ENCODE data around the gene LIPT2. TPM values are rescaled to one million over a fixed set of nuclear protein-coding genes. Genes with fewer than 3 reads are reported as not detected.

The LIPT2 gene
- total and polyA plus RNA-seq, 2 experiments from 2014 or later = 8.2 to 16.9 TPM

- 0 out of 2 replicates have a peak, but pooled peaks cover 6% of the 10 kb centered on the region for H3K9me2 ChIP-seq (ENCODE audit: insufficient read depth)
- H3F3A ChIP-seq (replicated peaks; ENCODE audit: low read depth) = no peaks in the 10 kb centered on the region
- H3K36me3 ChIP-seq (ENCODE audit: insufficient read depth) = no peaks in the 10 kb centered on the region
- no peaks in the 10 kb centered on the region for H3K27me3 Mint-ChIP-seq (ENCODE audit: insufficient read depth, low read depth, poor library complexity)
- H3K4me3 Mint-ChIP-seq = no peak overlapping the region
- no peaks in the 10 kb centered on the region for H4K20me1 ChIP-seq (replicated peaks; ENCODE audit: insufficient read depth)
- ATAC-seq (no peak), DNase-seq (ENCODE audit: low spot score) (no peak)
- H3K79me2 ChIP-seq (replicated peaks; ENCODE audit: insufficient read depth) = no peaks in the 10 kb centered on the region
- no peaks in the 10 kb centered on the region for H3K27me3 ChIP-seq (ENCODE audit: insufficient read depth)
- H3K9me3 Mint-ChIP-seq = no peaks in the 10 kb centered on the region
- H3K4me1 Mint-ChIP-seq = peaks cover 3% of the 10 kb centered on the region; the same call in 1 of the 3 replicates
- H3K4me2 ChIP-seq = no peak overlapping the region
- H3K27ac ChIP-seq (ENCODE audit: low read depth) = no peak overlapping the region
- no peak overlapping the region for H3K27ac Mint-ChIP-seq
- H2AFZ ChIP-seq = no peak overlapping the region
- H3K36me3 Mint-ChIP-seq (ENCODE audit: low read depth) = no peaks in the 10 kb centered on the region
- no peak overlapping the region for H3K4me3 ChIP-seq
- peaks cover 10% of the 10 kb centered on the region for H3K4me1 ChIP-seq (ENCODE audit: insufficient read depth)
- TF ChIP-seq NANOG (IDR thresholded peaks at IDR 0.05; ENCODE audit: borderline replicate concordance) (no peak), CTCF (conservative IDR thresholded peaks at IDR 0.05; ENCODE audit: low read depth in 2 of 2) (no peak), ZNF331 (CRISPR knock-in tag; IDR thresholded peaks at IDR 0.05; ENCODE audit: low read depth) (no peak), EZH2 (IDR thresholded peaks at IDR 0.05; ENCODE audit: low read depth, unreplicated experiment) (no peak), POLR2AphosphoS5 (IDR thresholded peaks at IDR 0.05; ENCODE audit: low read depth) (no peak), EZH2phosphoT487 (IDR thresholded peaks at IDR 0.05; ENCODE audit: unreplicated experiment) (no peak)
Measured at GRCh38 chr11:74459584-74459983, 33.9 kb downstream of the LIPT2 start.

- Mint-ChIP-seq H3K36me3 (ENCODE audit: low read depth) (no peaks in the 10 kb centered on the region), H3K4me3 (no peak overlapping the region), H3K4me1 (peaks cover 3% of the 10 kb centered on the region; the same call in 1 of the 3 replicates), H3K9me3 (no peaks in the 10 kb centered on the region), H3K27me3 (ENCODE audit: insufficient read depth, low read depth, poor library complexity) (no peaks in the 10 kb centered on the region), H3K27ac (no peak overlapping the region)
- Histone ChIP-seq H3K36me3 (ENCODE audit: insufficient read depth) (no peaks in the 10 kb centered on the region), H3F3A (replicated peaks; ENCODE audit: low read depth) (no peaks in the 10 kb centered on the region), H3K4me1 (ENCODE audit: insufficient read depth) (peaks cover 10% of the 10 kb centered on the region), H3K27me3 (ENCODE audit: insufficient read depth) (no peaks in the 10 kb centered on the region), H3K4me2 (no peak overlapping the region), H4K20me1 (replicated peaks; ENCODE audit: insufficient read depth) (no peaks in the 10 kb centered on the region), H3K4me3 (no peak overlapping the region), H2AFZ (no peak overlapping the region), H3K9me2 (ENCODE audit: insufficient read depth) (0 out of 2 replicates have a peak, but pooled peaks cover 3% of the 10 kb centered on the region), H3K79me2 (replicated peaks; ENCODE audit: insufficient read depth) (no peaks in the 10 kb centered on the region), H3K27ac (ENCODE audit: low read depth) (no peak overlapping the region)
- DNase-seq (ENCODE audit: low spot score) (no peak), ATAC-seq (no peak)
- TF ChIP-seq EZH2phosphoT487 (IDR thresholded peaks at IDR 0.05; ENCODE audit: unreplicated experiment) (no peak), CREB1 (CRISPR knock-in tag; IDR thresholded peaks at IDR 0.05; ENCODE audit: low read depth) (no peak), ETS1 (IDR thresholded peaks at IDR 0.05) (no peak), CTCF (conservative IDR thresholded peaks at IDR 0.05; ENCODE audit: low read depth in 2 of 2) (no peak), EZH2 (IDR thresholded peaks at IDR 0.05; ENCODE audit: low read depth, unreplicated experiment) (no peak), JUNB (IDR thresholded peaks at IDR 0.05; ENCODE audit: unreplicated experiment) (no peak), NANOG (IDR thresholded peaks at IDR 0.05; ENCODE audit: borderline replicate concordance) (no peak)
Measured at GRCh38 chr11:74457356-74457755, 36.2 kb downstream of the LIPT2 start.
